Left hindlimb (tissue), 1 donor: Measurements from ENCODE around the gene GRM8.

Experiments used
- DNase-seq: peaks from one replicate; pipeline ENCODE4 v3.0.0-alpha.2; 2018

The GRM8 gene

GRCh38 chr7:127230192-127230925, 22.4 kb downstream of the GRM8 start:
- DNase-seq: no peak

- DNase-seq: no peak
Measured at GRCh38 chr7:127226685-127227374, 25.9 kb downstream of the GRM8 start.

GRCh38 chr7:127221731-127222130, 31.0 kb downstream of the GRM8 start:
- DNase-seq: no peak

- DNase-seq: no peak
Measured at GRCh38 chr7:127214956-127215718, 37.6 kb downstream of the GRM8 start.

- DNase-seq: no peak
Measured at GRCh38 chr7:127209886-127210285, 42.9 kb downstream of the GRM8 start.

- DNase-seq: no peak
Measured at GRCh38 chr7:127208860-127209259, 43.9 kb downstream of the GRM8 start.

GRCh38 chr7:127208351-127208750, 44.4 kb downstream of the GRM8 start:
- no peak for DNase-seq

GRCh38 chr7:127207806-127208205, 44.9 kb downstream of the GRM8 start:
- DNase-seq: no peak

- no peak for DNase-seq
Measured at GRCh38 chr7:127207230-127207629, 45.5 kb downstream of the GRM8 start.

- DNase-seq: no peak
Measured at GRCh38 chr7:127194571-127194970, 58.2 kb downstream of the GRM8 start.

GRCh38 chr7:127189886-127190285, 62.9 kb downstream of the GRM8 start:
- no peak for DNase-seq

- DNase-seq: no peak
Measured at GRCh38 chr7:127189074-127189473, 63.7 kb downstream of the GRM8 start.

GRCh38 chr7:127187740-127188139, 65.0 kb downstream of the GRM8 start:
- DNase-seq: no peak

- DNase-seq: no peak
Measured at GRCh38 chr7:127186686-127187085, 66.1 kb downstream of the GRM8 start.

GRCh38 chr7:127177156-127177555, 75.6 kb downstream of the GRM8 start:
- no peak for DNase-seq

- DNase-seq: no peak
Measured at GRCh38 chr7:127162366-127162765, 90.4 kb downstream of the GRM8 start.

- DNase-seq: no peak
Measured at GRCh38 chr7:127158659-127159058, 94.1 kb downstream of the GRM8 start.

GRCh38 chr7:127154958-127155357, 97.8 kb downstream of the GRM8 start:
- no peak for DNase-seq

GRCh38 chr7:127154101-127154500, 98.6 kb downstream of the GRM8 start:
- DNase-seq: no peak

GRCh38 chr7:127153315-127153714, 99.4 kb downstream of the GRM8 start:
- no peak for DNase-seq

GRCh38 chr7:127152423-127152822, 100.3 kb downstream of the GRM8 start:
- DNase-seq: no peak

- DNase-seq: no peak
Measured at GRCh38 chr7:127151379-127151778, 101.4 kb downstream of the GRM8 start.

- DNase-seq: no peak
Measured at GRCh38 chr7:127150543-127150942, 102.2 kb downstream of the GRM8 start.
